K562 (cell line): ENCODE data around the gene MTPN. TPM values are rescaled to one million over a fixed set of nuclear protein-coding genes. Genes with fewer than 3 reads are reported as not detected.

Source experiments
- ATAC-seq: fragments of 200-7000 bp; cut with Tn5 transposase; 3 replicates; pipeline ENCODE4 v1.9.1; 2020; ENCODE audit warnings: moderate library complexity
- BruUV-seq: library from RNA; stranded (reverse); fragments of 400-500 nt; replicated peaks from 2 replicates; lab custom pipeline; 2021; lab: Mats Ljungman, UMichigan
- CTCF ChIA-PET: fragments of 300-600 bp; formaldehyde crosslinking; extraction: SDS; loops from one replicate; lab custom pipeline; 2021; ENCODE audit warnings: low intra/inter-chr PET ratio; lab: Yijun Ruan, JAX
- POLR2A ChIA-PET: fragments of 300-600, 350-650 bp; sonication (Branson Sonifier 250); formaldehyde crosslinking; extraction: SDS; loops from one replicate; lab custom pipeline; 2021; ENCODE audit warnings: antibody characterized with exemption, inconsistent platforms; lab: Yijun Ruan, JAX
- DNase-seq, 4 experiments: peaks; one replicate each; pipeline versions ENCODE4 v3.0.0 to v3.0.0-alpha.2; 2011 to 2018; ENCODE audit warnings: low spot score in 3 of 4, mixed read lengths in 3 of 4; ENCODE audit errors: extremely low read depth in 1 of 4
- FAIRE-seq: peaks from 2 replicates; lab custom pipeline; 2011; peaks lifted over from hg19 to GRCh38; lab: Jason Lieb, UNC
- H2AFZ ChIP-seq: 2 replicates; pipeline ENCODE4 v1.6.0; 2011; ENCODE audit warnings: low read depth, low read length, control low read depth, inconsistent platforms
- H3K27ac ChIP-seq: fragments of 200-600 bp; 3 replicates; pipeline ENCODE4 v1.8.0; 2011; ENCODE audit warnings: low read depth, mild to moderate bottlenecking, control low read depth, inconsistent platforms, low read length, moderate library complexity, mixed read lengths; ENCODE audit errors: extremely low read depth
- H3K27me3 ChIP-seq, 2 experiments: fragments of 300-600 bp in 1 of 2; 2 replicates in 1 of 2; 3 replicates in 1 of 2; pipeline versions ENCODE4 v1.6.0 to v1.8.0; 2011; ENCODE audit warnings: inconsistent platforms in 2 of 2, low read length in 2 of 2, mild to moderate bottlenecking in 1 of 2, mixed read lengths in 1 of 2, moderate library complexity in 1 of 2; ENCODE audit not compliant: control insufficient read depth in 2 of 2, insufficient read depth in 2 of 2
- H3K36me3 ChIP-seq: fragments of 300-600 bp; 3 replicates; pipeline ENCODE4 v1.8.0; 2011; ENCODE audit warnings: mild to moderate bottlenecking, low read length, inconsistent platforms; ENCODE audit not compliant: control insufficient read depth, insufficient read depth
- H3K4me1 ChIP-seq, 2 experiments: fragments of 200-600 bp in 1 of 2; replicated peaks in 1 of 2; 2 replicates in 1 of 2; 3 replicates in 1 of 2; pipeline versions ENCODE4 v1.5.1 to v1.8.0; 2011; ENCODE audit warnings: inconsistent platforms in 2 of 2, low read length in 2 of 2, mild to moderate bottlenecking in 1 of 2, mixed read lengths in 1 of 2, moderate library complexity in 1 of 2; ENCODE audit not compliant: control insufficient read depth in 2 of 2, insufficient read depth in 2 of 2
- H3K4me2 ChIP-seq: 2 replicates; pipeline ENCODE4 v1.6.1; 2011; ENCODE audit warnings: low read length, control low read depth, inconsistent platforms, mixed read lengths; ENCODE audit not compliant: insufficient read depth
- H3K4me3 ChIP-seq: fragments of 200-600 bp; sonication (generic), shearing (Covaris generic); 2 replicates; pipeline ENCODE4 v1.5.1; 2016; ENCODE audit warnings: control low read depth, inconsistent platforms
- H3K79me2 ChIP-seq: fragments of 200-600 bp; 3 replicates; pipeline ENCODE4 v1.8.0; 2011; ENCODE audit warnings: low read length, inconsistent platforms; ENCODE audit not compliant: control insufficient read depth, insufficient read depth
- H3K9ac ChIP-seq, 2 experiments: 2 replicates each; pipeline versions ENCODE4 v1.6.0 to v1.6.1; 2011; ENCODE audit warnings: low read depth in 2 of 2, low read length in 2 of 2, control low read depth in 1 of 2, inconsistent platforms in 1 of 2, mild to moderate bottlenecking in 1 of 2, mixed read lengths in 1 of 2; ENCODE audit not compliant: insufficient read depth in 1 of 2
- H3K9me1 ChIP-seq: one replicate; pipeline ENCODE4 v1.6.0; 2011; ENCODE audit warnings: inconsistent platforms, mild to moderate bottlenecking, low read length, moderate library complexity; ENCODE audit not compliant: control insufficient read depth, insufficient read depth
- H3K9me3 ChIP-seq: replicated peaks from 2 replicates; pipeline ENCODE4 v1.5.1; 2011; ENCODE audit warnings: low read depth, low read length, inconsistent platforms; ENCODE audit not compliant: control insufficient read depth, insufficient read depth
- H4K20me1 ChIP-seq: replicated peaks from 2 replicates; pipeline ENCODE4 v1.6.1; 2011; ENCODE audit warnings: low read length, inconsistent platforms, mixed read lengths; ENCODE audit not compliant: control insufficient read depth, insufficient read depth
- GTF2A2 ChIP-seq: IDR thresholded peaks from 2 replicates; pipeline ENCODE4 v1.6.1; 2016; ENCODE audit warnings: mild to moderate bottlenecking, missing genetic modification characterization, missing compliant biosample characterization
- HLTF ChIP-seq: fragments of 450-650 bp; IDR thresholded peaks from 2 replicates; pipeline ENCODE4 v1.6.1; 2016
- MGA ChIP-seq: fragments of 450-650 bp; IDR thresholded peaks from 2 replicates; pipeline ENCODE4 v1.6.1; 2016; ENCODE audit warnings: mild to moderate bottlenecking, moderate library complexity
- ZFP36 ChIP-seq: fragments of 150-350 bp; IDR thresholded peaks from 2 replicates; pipeline ENCODE4 v1.6.1; 2018; ENCODE audit warnings: low read length, low read depth; ENCODE audit not compliant: partially characterized antibody
- ZHX1 ChIP-seq: fragments of 150-350 bp; conservative IDR thresholded peaks from 2 replicates; pipeline ENCODE4 v1.6.1; 2014; ENCODE audit warnings: low read length
- ZNF140 ChIP-seq: fragments of 250-450 bp; sonication (Bioruptor Pico); IDR thresholded peaks from 2 replicates; pipeline ENCODE4 v1.8.0; 2021; ENCODE audit warnings: moderate library complexity, mild to moderate bottlenecking, inconsistent platforms
- WGBS: fragments of 100-300 bp; shearing (Covaris generic); methylation state at CpG from one replicate; pipeline ENCODE4 v1.1.6; 2016; ENCODE audit warnings: low coverage, mixed read lengths; ENCODE audit not compliant: insufficient coverage; ENCODE audit errors: missing lambda C conversion rate; 5-methylcytosine and 5-hydroxymethylcytosine counted together
- in situ Hi-C: fragments of 300-500 bp; cut with MboI; formaldehyde crosslinking; loops from 4 replicates; pipeline ENCODE4 v1.15.0; 2018; ENCODE audit warnings: inconsistent platforms, mixed read lengths
- intact Hi-C: fragments of 100-400 bp; cut with micrococcal nuclease; formaldehyde crosslinking; loops from 2 replicates; pipeline ENCODE4 v1.14.2; 2022
- polyA plus RNA-seq, 8 experiments: library from polyadenylated mRNA; depleted of rRNA in 4 of 8; stranded (reverse) in 5 of 8; unstranded in 3 of 8; fragments of >200 nt; fragmentation: Nextera tagmentation in 2 of 8; fragmentation: Illumina TruSeq in 1 of 8; extraction: Ambion mirVana in 2 of 8; extraction: Trizol in 1 of 8; gene quantifications; 2 replicates each; pipeline versions ENCODE4 v1.2.1 to v1.2.3, GENCODE V29; 2011 to 2014; ENCODE audit warnings: inconsistent platforms in 1 of 8, missing spikeins in 1 of 8
- total RNA-seq, 7 experiments: library from RNA; depleted of rRNA in 6 of 7; stranded (reverse); fragments of >200 nt in 6 of 7; fragmentation: Illumina TruSeq in 2 of 7; extraction: Trizol in 2 of 7; gene quantifications; 2 replicates each; pipeline versions ENCODE4 v1.2.1 to v1.2.3, GENCODE V29; 2011 to 2021; ENCODE audit warnings: low replicate concordance in 1 of 7

Gene MTPN
- total and polyA plus RNA-seq, 9 of the 15 experiments (the other 6 are each of a cell fraction or from before 2014, with no cell fraction given), result 68.5 to 261 (median 156) TPM

GRCh38 chr7:136015638-136016037 is 38.5 kb upstream of the MTPN start:
- H3K36me3 ChIP-seq, result no peaks in the 10 kb centered on the region
- H3K9me3 ChIP-seq, result no peaks in the 10 kb centered on the region
- POLR2A ChIA-PET, result interaction anchor here (1.0 to 1.8 kb wide), 3 partner anchors 8 to 14 kb away, joined by 4 to 6 read pairs (median 5); no protein-coding TSS in a partner anchor
- H3K9ac ChIP-seq, result no peak overlapping the region
- H3K4me1 ChIP-seq, result no peaks in the 10 kb centered on the region
- WGBS, result 4% methylated on average over 1 of the region's 1 CpG
- no peak overlapping the region for H3K27ac ChIP-seq
- no peaks in the 10 kb centered on the region for H3K79me2 ChIP-seq
- CTCF ChIA-PET, result no interaction called here
- H3K4me2 ChIP-seq, result no peak overlapping the region
- no peak overlapping the region for H3K4me3 ChIP-seq
- H4K20me1 ChIP-seq, result no peaks in the 10 kb centered on the region
- intact Hi-C loops (loop anchor here (10.0 kb wide), 1 partner anchor 859 kb away; no protein-coding TSS in a partner anchor), in situ Hi-C loops (no loop called here)
- FAIRE-seq, result no peak
- no TSS peak for BruUV-seq
- no peaks in the 10 kb centered on the region for H3K27me3 ChIP-seq
- no peaks in the 10 kb centered on the region for H3K9me1 ChIP-seq
- no peak for TF ChIP-seq ZHX1
- TF ChIP-seq ZNF140 (CRISPR knock-in tag), result no peak
- TF ChIP-seq ZFP36, result no peak
- no peak for TF ChIP-seq GTF2A2 (tag)
- no peak for TF ChIP-seq MGA
- no peak for TF ChIP-seq HLTF
- H2AFZ ChIP-seq, result no peak overlapping the region
- no peak for DNase-seq
- ATAC-seq, result no peak
